Measurements from ENCODE around the gene CRMP1.

Gene CRMP1

GRCh38 chr4:5919571-5919970, 26.7 kb upstream of the CRMP1 start:
- no peak for DNase-seq (ENCODE audit: low read depth in 2 of 2)

GRCh38 chr4:5919044-5919443, 26.2 kb upstream of the CRMP1 start:
- no peak for DNase-seq (ENCODE audit: low read depth in 2 of 2)

GRCh38 chr4:5918331-5918985, 25.6 kb upstream of the CRMP1 start:
- DNase-seq (ENCODE audit: low read depth in 2 of 2), result no peak

- no peak for DNase-seq (ENCODE audit: low read depth in 2 of 2)
These were observed 24.8 kb upstream of the CRMP1 start for GRCh38 chr4:5917672-5918071.

- no peak for DNase-seq (ENCODE audit: low read depth in 2 of 2)
These were observed 23.3 kb upstream of the CRMP1 start for GRCh38 chr4:5916229-5916628.

- no peak for DNase-seq (ENCODE audit: low read depth in 2 of 2)
These were observed 20.6 kb upstream of the CRMP1 start for GRCh38 chr4:5913454-5913853.

- DNase-seq (ENCODE audit: low read depth in 2 of 2), result no peak
These were observed 19.7 kb upstream of the CRMP1 start for GRCh38 chr4:5912614-5913019.

GRCh38 chr4:5908876-5909427, 16.1 kb upstream of the CRMP1 start:
- DNase-seq (ENCODE audit: low read depth in 2 of 2), result no peak

- DNase-seq (ENCODE audit: low read depth in 2 of 2), result no peak
These were observed 13.3 kb upstream of the CRMP1 start for GRCh38 chr4:5906191-5906590.

- no peak for DNase-seq (ENCODE audit: low read depth in 2 of 2)
These were observed 12.8 kb upstream of the CRMP1 start for GRCh38 chr4:5905714-5906113.

GRCh38 chr4:5900844-5901243, 8.0 kb upstream of the CRMP1 start:
- DNase-seq (ENCODE audit: low read depth in 2 of 2), result no peak

GRCh38 chr4:5899881-5900280, 7.0 kb upstream of the CRMP1 start:
- DNase-seq (ENCODE audit: low read depth in 2 of 2), result no peak

- DNase-seq (ENCODE audit: low read depth in 2 of 2), result no peak
These were observed 6.5 kb upstream of the CRMP1 start for GRCh38 chr4:5899396-5899795.

- DNase-seq (ENCODE audit: low read depth in 2 of 2), result no peak
These were observed 4.8 kb upstream of the CRMP1 start for GRCh38 chr4:5897674-5898073.

GRCh38 chr4:5895287-5895686, 2.4 kb upstream of the CRMP1 start:
- no peak for DNase-seq (ENCODE audit: low read depth in 2 of 2)

GRCh38 chr4:5894266-5894665, 1.4 kb upstream of the CRMP1 start:
- DNase-seq (ENCODE audit: low read depth in 2 of 2), result no peak

GRCh38 chr4:5893591-5893990, 705 bp upstream of the CRMP1 start:
- no peak for DNase-seq (ENCODE audit: low read depth in 2 of 2)

- no peak for DNase-seq (ENCODE audit: low read depth in 2 of 2)
These were observed 423 bp downstream of the CRMP1 start for GRCh38 chr4:5892323-5893003.

- DNase-seq (ENCODE audit: low read depth in 2 of 2), result no peak
These were observed 1.1 kb downstream of the CRMP1 start for GRCh38 chr4:5891563-5892322.

GRCh38 chr4:5890063-5890727, 2.7 kb downstream of the CRMP1 start:
- no peak for DNase-seq (ENCODE audit: low read depth in 2 of 2)

- no peak for DNase-seq (ENCODE audit: low read depth in 2 of 2)
These were observed 3.7 kb downstream of the CRMP1 start for GRCh38 chr4:5889002-5889696.
